Hepatocyte (in vitro differentiated cells): ENCODE data around the gene APOL5.

Source experiments
- EZH2 ChIP-seq: fragments of 200-600 bp; sonication (generic); IDR thresholded peaks from 2 replicates; pipeline ENCODE4 v1.6.1; 2016; ENCODE audit warnings: antibody characterized with exemption, mild to moderate bottlenecking, borderline replicate concordance
- EZH2phosphoT487 ChIP-seq: fragments of 200-600 bp; sonication (generic); IDR thresholded peaks from one replicate; pipeline ENCODE4 v1.6.1; 2018; ENCODE audit warnings: antibody characterized with exemption, mild to moderate bottlenecking, low read depth, moderate library complexity; ENCODE audit not compliant: unreplicated experiment, severe bottlenecking
- TF ChIP-seq, protein P1 (sequence below): fragments of 200-600 bp; sonication (generic); IDR thresholded peaks from 2 replicates; pipeline ENCODE4 v1.5.1; 2016; ENCODE audit warnings: antibody characterized with exemption, mild to moderate bottlenecking; ENCODE audit not compliant: poor library complexity

GRCh38 chr22:35761037-35761436 lies 43.4 kb downstream of the APOL5 start:
- TF ChIP-seq EZH2, result no peak
- TF ChIP-seq, protein P1, sequence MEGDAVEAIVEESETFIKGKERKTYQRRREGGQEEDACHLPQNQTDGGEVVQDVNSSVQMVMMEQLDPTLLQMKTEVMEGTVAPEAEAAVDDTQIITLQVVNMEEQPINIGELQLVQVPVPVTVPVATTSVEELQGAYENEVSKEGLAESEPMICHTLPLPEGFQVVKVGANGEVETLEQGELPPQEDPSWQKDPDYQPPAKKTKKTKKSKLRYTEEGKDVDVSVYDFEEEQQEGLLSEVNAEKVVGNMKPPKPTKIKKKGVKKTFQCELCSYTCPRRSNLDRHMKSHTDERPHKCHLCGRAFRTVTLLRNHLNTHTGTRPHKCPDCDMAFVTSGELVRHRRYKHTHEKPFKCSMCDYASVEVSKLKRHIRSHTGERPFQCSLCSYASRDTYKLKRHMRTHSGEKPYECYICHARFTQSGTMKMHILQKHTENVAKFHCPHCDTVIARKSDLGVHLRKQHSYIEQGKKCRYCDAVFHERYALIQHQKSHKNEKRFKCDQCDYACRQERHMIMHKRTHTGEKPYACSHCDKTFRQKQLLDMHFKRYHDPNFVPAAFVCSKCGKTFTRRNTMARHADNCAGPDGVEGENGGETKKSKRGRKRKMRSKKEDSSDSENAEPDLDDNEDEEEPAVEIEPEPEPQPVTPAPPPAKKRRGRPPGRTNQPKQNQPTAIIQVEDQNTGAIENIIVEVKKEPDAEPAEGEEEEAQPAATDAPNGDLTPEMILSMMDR, result peak; percentile 16
- no peak for TF ChIP-seq EZH2phosphoT487
